Right renal cortex interstitium (tissue), 3 donors: ENCODE results near the gene PSMD4. TPM values are rescaled to one million over a fixed set of nuclear protein-coding genes. Genes with fewer than 3 reads are reported as not detected.
"Not testable (repeated sequence)": the region's sequence is repeated elsewhere in the genome, so short reads cannot be mapped to it uniquely, and the experiment has no call there.

Experiments used
- DNase-seq, 3 donors: peaks; one replicate each; pipeline ENCODE4 v3.0.0-alpha.2; 2013; ENCODE audit warnings: low read depth in 3 of 3, low spot score in 2 of 3
- polyA plus RNA-seq, 3 donors: library from polyadenylated mRNA; unstranded; fragments of 120-200 nt; gene quantifications; one replicate each; pipeline ENCODE4 v1.2.1, GENCODE V29; 2013; ENCODE audit not compliant: insufficient read length in 3 of 3

Gene PSMD4
- polyA plus RNA-seq: 100 to 1,000 TPM; 170 to 184 (median 183) TPM

DNA sequence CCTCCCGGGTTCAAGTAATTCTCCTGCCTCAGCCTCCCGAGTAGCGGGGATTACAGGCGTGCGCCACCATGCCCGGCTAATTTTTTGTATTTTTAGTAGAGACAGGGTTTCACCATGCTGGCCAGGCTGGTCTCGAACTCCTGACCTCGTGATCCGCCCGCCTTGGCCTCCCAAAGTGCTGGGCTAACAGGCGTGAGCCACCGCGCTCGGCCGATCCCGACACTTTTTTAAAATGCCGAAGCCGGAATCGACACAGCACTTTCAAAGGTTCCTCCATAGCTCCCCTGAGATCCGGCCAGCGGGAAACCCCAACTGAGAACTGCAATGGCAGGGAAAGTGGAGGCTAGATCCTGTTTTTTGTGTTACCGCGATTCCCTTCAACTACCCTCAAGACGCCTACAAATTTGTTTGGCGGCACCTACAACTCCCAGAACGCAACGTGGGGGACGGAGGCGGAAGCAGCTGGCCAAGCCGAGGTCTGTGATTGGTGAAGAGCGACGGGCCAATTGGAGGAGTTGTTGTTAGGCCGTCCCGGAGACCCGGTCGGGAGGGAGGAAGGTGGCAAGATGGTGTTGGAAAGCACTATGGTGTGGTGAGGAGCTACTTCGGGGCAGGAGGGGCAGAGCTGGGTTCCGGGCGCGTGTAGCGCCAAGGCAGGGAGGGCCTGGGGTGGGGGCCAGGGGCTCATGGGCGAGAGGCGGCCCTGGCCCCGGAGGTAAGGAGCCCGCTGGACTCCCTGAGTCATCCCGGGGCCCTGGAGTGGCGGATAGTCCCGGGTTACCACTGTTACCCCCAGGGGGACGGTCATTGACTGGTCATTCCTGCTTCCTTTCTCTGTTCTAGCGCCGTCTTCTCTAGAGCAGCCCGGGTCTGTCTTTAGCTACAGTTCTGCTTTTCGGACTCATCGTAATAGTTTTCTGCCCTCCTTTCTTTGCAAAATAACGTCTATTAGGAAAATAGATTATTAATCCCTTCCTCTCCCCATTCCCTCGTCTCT is at the start of gene PSMD4:
Gene PSMD4 (plus strand): TSS at position 518 of the 997 bp plus-strand sequence. CDS start 49 bp downstream, at position 567.
- DNase-seq: peak; percentile 92 to 96 (median 93)

GRCh38 chr1:151205381-151205965 is 49.1 kb upstream of the PSMD4 start:
- DNase-seq: not testable (repeated sequence)

GRCh38 chr1:151210830-151211229 is 43.7 kb upstream of the PSMD4 start:
- no peak for DNase-seq

DNA sequence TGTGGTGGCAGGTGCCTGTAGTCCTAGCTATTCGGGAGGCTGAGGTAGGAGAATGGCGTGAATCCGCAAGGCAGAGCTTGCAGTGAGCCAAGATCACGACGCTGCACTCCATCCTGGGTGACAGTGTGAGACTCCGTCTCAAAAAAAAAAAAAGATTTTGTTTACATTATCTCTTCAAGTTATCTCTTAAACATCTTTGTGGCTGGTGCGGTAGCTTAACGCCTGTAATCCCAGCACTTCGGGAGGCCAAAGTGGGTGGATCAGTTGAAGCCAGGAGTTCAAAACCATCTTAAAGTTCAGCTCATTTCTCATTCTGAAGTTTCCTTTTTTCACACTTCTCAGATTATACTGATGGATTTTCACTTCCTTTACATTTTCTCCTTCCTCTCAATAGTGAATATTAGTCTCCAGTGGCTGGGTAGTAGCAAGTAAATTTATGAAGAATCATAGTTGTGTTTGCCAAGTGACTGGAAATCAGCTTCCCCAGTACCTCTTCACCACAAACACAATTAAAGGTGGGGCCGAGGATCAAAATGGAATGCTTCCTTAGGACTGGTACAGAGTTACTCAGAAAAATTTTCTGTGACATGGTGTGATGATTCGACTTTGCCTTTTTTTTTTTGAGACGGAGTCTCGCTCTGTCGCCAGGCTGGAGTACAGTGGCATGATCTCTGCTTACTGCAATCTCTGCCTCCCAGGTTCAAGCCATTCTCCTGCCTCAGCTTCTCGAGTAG is 42.4 kb upstream of the PSMD4 start:
- no peak for DNase-seq

DNA sequence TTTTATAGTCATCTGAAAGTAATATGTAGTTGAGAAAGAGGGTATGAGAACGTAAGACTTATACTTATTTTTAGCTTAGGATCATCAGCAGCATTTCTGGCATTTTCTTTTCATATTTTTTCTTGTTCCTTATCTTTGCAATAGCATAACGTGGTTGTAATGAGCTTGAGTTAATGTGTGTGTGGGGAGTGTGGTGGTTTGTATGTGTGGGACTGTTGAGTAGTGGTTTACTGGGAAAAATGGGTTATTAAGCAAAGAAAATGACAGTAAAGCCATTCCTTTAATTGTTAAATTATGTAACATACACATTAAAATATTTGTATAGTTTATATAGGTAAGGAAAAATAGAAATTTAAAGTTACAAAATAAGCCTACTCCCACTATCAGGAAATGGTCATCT is 41.0 kb upstream of the PSMD4 start:
- DNase-seq: no peak

DNA sequence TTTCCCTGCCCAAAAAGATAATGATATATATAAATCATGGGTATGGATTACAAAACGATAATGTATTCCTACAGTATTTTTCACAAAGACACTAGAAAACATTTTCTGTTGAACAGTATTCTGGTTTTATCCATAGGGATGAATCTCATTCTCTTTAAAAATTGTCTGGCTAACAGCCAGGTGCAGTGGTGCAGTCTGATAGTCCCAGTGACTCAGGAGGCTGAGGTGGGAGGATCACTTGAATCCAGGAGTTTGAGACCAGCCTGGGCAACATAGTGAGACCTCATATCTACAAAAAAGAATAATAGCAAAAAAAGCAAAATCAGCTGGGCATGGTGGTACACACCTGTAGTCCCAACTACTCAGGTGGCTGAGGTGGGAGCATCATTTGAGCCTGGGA is 32.9 kb upstream of the PSMD4 start:
- DNase-seq: no peak

DNA sequence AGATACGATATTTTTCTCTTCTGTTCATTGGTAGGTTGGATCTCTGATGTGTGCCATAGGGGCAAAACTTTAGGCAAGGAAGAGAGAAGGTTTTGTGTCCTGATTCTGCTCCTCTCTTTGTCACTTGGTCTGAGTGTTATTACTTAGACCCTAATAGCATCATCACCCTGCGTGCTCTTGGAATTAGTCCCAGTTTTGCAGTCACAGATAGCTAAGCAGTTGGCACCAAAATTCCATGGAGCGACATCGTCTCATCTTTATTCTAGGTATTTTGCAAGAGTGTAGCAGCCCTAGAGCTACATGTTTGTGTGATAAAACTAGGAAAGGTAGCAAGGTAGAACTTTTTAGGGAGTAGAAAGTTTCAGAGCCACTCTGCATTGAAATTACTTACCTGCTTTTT is 32.4 kb upstream of the PSMD4 start:
- DNase-seq: no peak

GRCh38 chr1:151235235-151235634 is 19.3 kb upstream of the PSMD4 start:
- no peak for DNase-seq

- no peak for DNase-seq
Observed at GRCh38 chr1:151237678-151238466, 16.7 kb upstream of the PSMD4 start.

GRCh38 chr1:151238467-151238739 is 16.1 kb upstream of the PSMD4 start:
- no peak for DNase-seq

- no peak for DNase-seq
Observed at GRCh38 chr1:151242442-151242841, 12.1 kb upstream of the PSMD4 start.

- no peak for DNase-seq
Observed at GRCh38 chr1:151243683-151244216, 10.8 kb upstream of the PSMD4 start.

GRCh38 chr1:151246786-151247185 is 7.7 kb upstream of the PSMD4 start:
- no peak for DNase-seq

DNA sequence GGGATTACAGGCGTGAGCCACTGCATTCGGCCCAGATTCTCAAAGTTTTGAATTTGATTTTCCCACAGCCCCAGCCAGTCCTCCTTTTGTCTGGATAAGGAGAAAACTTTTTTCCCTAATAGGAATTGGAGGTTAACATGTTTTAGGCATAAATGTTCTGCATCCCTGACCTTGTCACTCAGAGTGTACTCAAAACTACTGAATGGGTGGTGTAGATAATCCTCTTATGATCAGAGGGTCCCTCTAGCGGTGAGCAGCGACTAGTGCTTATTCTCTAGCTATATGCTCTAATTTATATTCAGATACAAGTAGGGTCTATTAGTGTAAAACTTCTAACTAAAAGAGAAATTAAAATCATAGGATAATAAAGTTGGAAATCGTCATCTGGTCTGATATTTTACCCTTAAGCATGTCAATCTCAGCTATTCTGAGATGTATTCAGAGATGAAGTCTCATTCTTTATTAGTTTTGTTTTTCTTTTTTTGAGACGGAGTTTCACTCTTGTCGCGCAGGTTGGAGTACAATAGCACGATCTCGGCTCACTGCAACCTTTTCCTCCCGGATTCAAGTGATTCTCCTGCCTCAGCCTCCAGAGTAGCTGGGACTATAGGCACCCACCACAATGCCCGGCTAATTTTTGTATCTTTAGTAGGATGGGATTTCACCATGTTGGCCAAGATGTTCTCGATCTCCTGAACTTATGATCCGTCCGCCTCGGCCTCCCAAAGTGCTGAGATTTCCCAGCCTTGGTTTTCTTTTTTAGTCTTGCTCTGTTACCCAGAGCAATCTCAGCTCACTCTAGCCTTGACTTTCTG is 2.7 kb upstream of the PSMD4 start:
- DNase-seq: peak; percentile 32 to 48 (median 46)

- DNase-seq: no peak
Observed at GRCh38 chr1:151255381-151255780, 847 bp downstream of the PSMD4 start.

- no peak for DNase-seq
Observed at GRCh38 chr1:151259351-151259750, 4.8 kb downstream of the PSMD4 start.

DNA sequence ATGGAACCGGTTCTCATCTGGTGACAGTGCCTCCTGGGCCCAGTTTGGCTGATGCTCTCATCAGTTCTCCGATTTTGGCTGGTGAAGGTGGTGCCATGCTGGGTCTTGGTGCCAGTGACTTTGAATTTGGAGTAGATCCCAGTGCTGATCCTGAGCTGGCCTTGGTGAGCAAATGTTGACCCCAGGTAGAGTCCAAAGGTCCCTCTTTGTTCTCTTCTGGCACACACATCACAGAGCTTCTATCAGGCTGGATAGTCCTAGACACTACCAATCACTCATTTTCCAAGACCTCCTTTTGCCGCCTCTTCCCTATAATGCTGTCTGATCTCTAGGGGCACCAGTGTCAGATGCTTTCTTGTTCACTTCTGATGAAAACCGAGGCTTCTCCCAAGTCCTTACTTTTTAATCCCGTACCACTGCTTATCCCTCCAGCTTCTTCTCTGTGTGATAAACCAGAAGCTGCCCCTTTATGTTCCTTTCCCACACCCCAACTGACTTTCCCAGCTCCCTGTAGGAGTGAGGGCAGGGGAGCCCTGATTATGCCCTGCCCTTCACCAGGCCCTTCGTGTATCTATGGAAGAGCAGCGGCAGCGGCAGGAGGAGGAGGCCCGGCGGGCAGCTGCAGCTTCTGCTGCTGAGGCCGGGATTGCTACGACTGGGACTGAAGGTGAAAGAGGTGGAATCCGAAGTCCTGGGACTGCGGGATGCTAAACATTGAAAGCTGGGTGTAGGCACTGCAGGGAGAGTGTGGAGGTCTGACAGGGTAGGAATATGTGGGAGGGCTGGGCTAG is 11.1 kb downstream of the PSMD4 start:
- DNase-seq: no peak

GRCh38 chr1:151266315-151266714 is 11.8 kb downstream of the PSMD4 start:
- no peak for DNase-seq

- no peak for DNase-seq
Observed at GRCh38 chr1:151266821-151267220, 12.3 kb downstream of the PSMD4 start.
